SK-N-SH (cell line): ENCODE data around the gene SESN1. TPM values are rescaled to one million over a fixed set of nuclear protein-coding genes. Genes with fewer than 3 reads are reported as not detected.

Experiments used
- CTCF ChIA-PET: fragments of 300-600, 350-600 bp; formaldehyde crosslinking; extraction: SDS; loops from one replicate; lab custom pipeline; 2021; lab: Yijun Ruan, JAX
- POLR2A ChIA-PET: fragments of 350-600 bp; sonication (Branson Sonifier 250); formaldehyde crosslinking; extraction: SDS; loops from one replicate; lab custom pipeline; 2020; ENCODE audit warnings: antibody characterized with exemption, inconsistent platforms; lab: Yijun Ruan, JAX
- DNase-seq: peaks from one replicate; pipeline ENCODE4 v3.0.0; 2012
- H2AFZ ChIP-seq: fragments of 200-600 bp; sonication (generic); 2 replicates; pipeline ENCODE4 v1.8.1; 2016; ENCODE audit warnings: antibody characterized with exemption, mild to moderate bottlenecking, low read depth
- H3F3A ChIP-seq: fragments of 200-600 bp; sonication (generic); replicated peaks from 2 replicates; pipeline ENCODE3; 2016; ENCODE audit warnings: antibody characterized with exemption, mild to moderate bottlenecking; ENCODE audit not compliant: insufficient read depth
- H3K27ac ChIP-seq, 2 experiments: fragments of 200-500 bp in 1 of 2; fragments of 200-600 bp in 1 of 2; sonication (Bioruptor generic) in 1 of 2; sonication (generic), shearing (Covaris generic) in 1 of 2; 2 replicates each; pipeline versions ENCODE4 v1.5.1 to v1.6.1; 2014 to 2016; ENCODE audit warnings: low read depth in 2 of 2, inconsistent platforms in 1 of 2, low read length in 1 of 2, mild to moderate bottlenecking in 1 of 2, mixed read lengths in 1 of 2
- H3K27me3 ChIP-seq: fragments of 200-600 bp; sonication (generic), shearing (Covaris generic); 2 replicates; pipeline ENCODE4 v1.6.1; 2016; ENCODE audit warnings: mixed run types; ENCODE audit not compliant: insufficient read depth
- H3K36me3 ChIP-seq, 2 experiments: fragments of 200-500 bp in 1 of 2; fragments of 200-600 bp in 1 of 2; sonication (Bioruptor generic) in 1 of 2; sonication (generic) in 1 of 2; replicated peaks in 1 of 2; 2 replicates each; pipeline versions ENCODE3 to v1.5.1; 2014 to 2016; ENCODE audit warnings: low read length in 1 of 2, mild to moderate bottlenecking in 1 of 2; ENCODE audit not compliant: insufficient read depth in 2 of 2, control insufficient read depth in 1 of 2
- H3K4me1 ChIP-seq, 2 experiments: fragments of 200-500 bp in 1 of 2; fragments of 200-600 bp in 1 of 2; sonication (Bioruptor generic) in 1 of 2; sonication (generic), shearing (Covaris generic) in 1 of 2; 2 replicates each; pipeline versions ENCODE4 v1.5.1 to v1.6.1; 2014 to 2016; ENCODE audit warnings: low read depth in 1 of 2, low read length in 1 of 2, mixed run types in 1 of 2; ENCODE audit not compliant: insufficient read depth in 2 of 2, control insufficient read depth in 1 of 2
- H3K4me2 ChIP-seq: fragments of 200-600 bp; sonication (generic), shearing (Covaris generic); 2 replicates; pipeline ENCODE4 v1.6.1; 2017; ENCODE audit warnings: mixed run types
- H3K4me3 ChIP-seq, 2 experiments: fragments of 200-500 bp in 1 of 2; fragments of 200-600 bp in 1 of 2; sonication (Bioruptor generic) in 1 of 2; sonication (generic), shearing (Covaris generic) in 1 of 2; 2 replicates each; pipeline versions ENCODE4 v1.5.1 to v1.8.1; 2014 to 2016; ENCODE audit warnings: low read depth in 2 of 2, inconsistent platforms in 1 of 2, low read length in 1 of 2, mild to moderate bottlenecking in 1 of 2, mixed read lengths in 1 of 2, moderate library complexity in 1 of 2
- H3K79me2 ChIP-seq: fragments of 200-600 bp; sonication (generic); 2 replicates; pipeline ENCODE4 v1.8.1; 2017; ENCODE audit warnings: mild to moderate bottlenecking; ENCODE audit not compliant: insufficient read depth
- H3K9ac ChIP-seq: fragments of 200-600 bp; sonication (generic); 2 replicates; pipeline ENCODE4 v1.6.1; 2017; ENCODE audit warnings: mixed run types
- H3K9me2 ChIP-seq: fragments of 200-600 bp; sonication (generic); 2 replicates; pipeline ENCODE4 v1.6.1; 2017; ENCODE audit warnings: mixed run types
- H3K9me3 ChIP-seq: fragments of 200-600 bp; sonication (generic); 2 replicates; pipeline ENCODE4 v1.6.1; 2017; ENCODE audit warnings: mixed run types, mild to moderate bottlenecking, moderate library complexity
- H4K20me1 ChIP-seq: fragments of 200-600 bp; sonication (generic); 2 replicates; pipeline ENCODE4 v1.6.1; 2017; ENCODE audit warnings: mild to moderate bottlenecking, mixed run types; ENCODE audit not compliant: insufficient read depth
- CTCF ChIP-seq: fragments of 200-600 bp; sonication (generic); IDR thresholded peaks from 2 replicates; pipeline ENCODE4 v1.6.1; 2017; ENCODE audit warnings: antibody characterized with exemption, mild to moderate bottlenecking, moderate library complexity
- GATA2 ChIP-seq: sonication (generic); formaldehyde crosslinking; IDR thresholded peaks from 2 replicates; pipeline ENCODE4 v1.5.0; 2020; ENCODE audit warnings: mild to moderate bottlenecking, missing genetic modification reagents
- IRF3 ChIP-seq: fragments of 150-350 bp; IDR thresholded peaks from 2 replicates; pipeline ENCODE4 v1.6.1; 2016; ENCODE audit warnings: mild to moderate bottlenecking, low read depth, low read length
- MEF2A ChIP-seq: IDR thresholded peaks from 2 replicates; pipeline ENCODE4 v1.4.0; 2012; ENCODE audit warnings: low read depth, borderline replicate concordance
- NRF1 ChIP-seq: IDR thresholded peaks from 2 replicates; pipeline ENCODE4 v1.6.1; 2012; ENCODE audit warnings: low read depth, mild to moderate bottlenecking, low read length
- POLR2AphosphoS5 ChIP-seq: IDR thresholded peaks from 2 replicates; pipeline ENCODE4 v1.6.1; 2012; ENCODE audit warnings: low read depth, low read length
- RXRA ChIP-seq: IDR thresholded peaks from 2 replicates; pipeline ENCODE4 v1.4.0; 2012; ENCODE audit warnings: low read depth, mild to moderate bottlenecking, borderline replicate concordance
- SMC3 ChIP-seq: IDR thresholded peaks from 2 replicates; pipeline ENCODE4 v1.6.1; 2012; ENCODE audit warnings: low read depth, low read length, improper control_type of control experiment
- TCF12 ChIP-seq: IDR thresholded peaks from 2 replicates; pipeline ENCODE4 v1.4.0; 2012
- USF2 ChIP-seq: fragments of 150-350 bp; IDR thresholded peaks from 2 replicates; pipeline ENCODE4 v1.6.1; 2017; ENCODE audit warnings: antibody characterized with exemption, low read length, low read depth, borderline replicate concordance
- YY1 ChIP-seq: IDR thresholded peaks from 2 replicates; pipeline ENCODE4 v1.4.0; 2012; ENCODE audit warnings: low read depth, mild to moderate bottlenecking
- ZBTB33 ChIP-seq: IDR thresholded peaks from 2 replicates; pipeline ENCODE4 v1.4.0; 2012; ENCODE audit warnings: low read depth, borderline replicate concordance
- WGBS: methylation state at CpG from one replicate; pipeline ENCODE4 v1.1.6; 2017; ENCODE audit warnings: low lambda C conversion rate; 5-methylcytosine and 5-hydroxymethylcytosine counted together
- polyA plus RNA-seq, 3 experiments: library from polyadenylated mRNA; depleted of rRNA; stranded (reverse); fragments of >200 nt; gene quantifications; 2 replicates each; pipeline ENCODE4 v1.2.3, GENCODE V29; 2012

SESN1 gene
- polyA plus RNA-seq, 1 of the 3 experiments (the other 2 are of a cell fraction), result 13.1 TPM

- DNase-seq, result no peak
- ChIA-PET POLR2A (no interaction called here), CTCF (interaction anchor here (1.0 kb wide), 1 partner anchor 14 kb away, joined by 3 read pairs; no protein-coding TSS in a partner anchor)
- no peaks in the 10 kb centered on the region for H3K27me3 ChIP-seq
- H3K79me2 ChIP-seq, result no peaks in the 10 kb centered on the region
- no peak overlapping the region for H3K4me3 ChIP-seq
- no peak overlapping the region for H3K4me2 ChIP-seq
- H3K4me1 ChIP-seq, result no peaks in the 10 kb centered on the region
- H4K20me1 ChIP-seq, result no peaks in the 10 kb centered on the region
- H3K9ac ChIP-seq, result no peak overlapping the region
- WGBS, result 80% methylated on average over 5 of the region's 5 CpGs
- H3K27ac ChIP-seq, result no peak overlapping the region
- no peaks in the 10 kb centered on the region for H3K9me2 ChIP-seq
- H3K9me3 ChIP-seq, result no peaks in the 10 kb centered on the region
- H3F3A ChIP-seq, result no peaks in the 10 kb centered on the region
- H2AFZ ChIP-seq, result no peak overlapping the region
- peaks cover 50 to 69% of the 10 kb centered on the region in 2 experiments for H3K36me3 ChIP-seq
- no peak for TF ChIP-seq YY1
- no peak for TF ChIP-seq NRF1
- TF ChIP-seq MEF2A, result no peak
- TF ChIP-seq IRF3, result no peak
- TF ChIP-seq USF2, result no peak
- TF ChIP-seq SMC3, result no peak
- no peak for TF ChIP-seq ZBTB33
- no peak for TF ChIP-seq CTCF
- TF ChIP-seq, all 33 proteins: peak for 0
These were observed 105.9 kb downstream of the SESN1 start for GRCh38 chr6:108988765-108989164.

- H4K20me1 ChIP-seq, result no peaks in the 10 kb centered on the region
- ChIA-PET CTCF (interaction anchor here (1.0 kb wide), 1 partner anchor 14 kb away, joined by 3 read pairs; no protein-coding TSS in a partner anchor), POLR2A (no interaction called here)
- no peak overlapping the region for H2AFZ ChIP-seq
- TF ChIP-seq TCF12 (no peak), POLR2AphosphoS5 (no peak), RXRA (no peak), GATA2 (no peak), YY1 (no peak)
- H3F3A ChIP-seq, result no peaks in the 10 kb centered on the region
- no peak overlapping the region for H3K9ac ChIP-seq
- no peaks in the 10 kb centered on the region for H3K9me3 ChIP-seq
- H3K9me2 ChIP-seq, result no peaks in the 10 kb centered on the region
- no peak for DNase-seq
- H3K27me3 ChIP-seq, result no peaks in the 10 kb centered on the region
- H3K36me3 ChIP-seq, result peaks cover 45 to 64% of the 10 kb centered on the region in 2 experiments
- no peak overlapping the region for H3K4me2 ChIP-seq
- H3K4me1 ChIP-seq, result no peaks in the 10 kb centered on the region
- WGBS, result 95% methylated on average over 3 of the region's 3 CpGs
- no peak overlapping the region for H3K4me3 ChIP-seq
- H3K27ac ChIP-seq, result no peak overlapping the region
- H3K79me2 ChIP-seq, result no peaks in the 10 kb centered on the region
These were observed 106.3 kb downstream of the SESN1 start for GRCh38 chr6:108988296-108988695.
